Smooth muscle cell (in vitro differentiated cells): ENCODE measurements around the gene TNFRSF21. TPM values are rescaled to one million over a fixed set of nuclear protein-coding genes. Genes with fewer than 3 reads are reported as not detected.
"Not testable (repeated sequence)": the region's sequence is repeated elsewhere in the genome, so short reads cannot be mapped to it uniquely, and the experiment has no call there.

Experiments used
- DNase-seq: peaks from one replicate; lab custom pipeline; 2025; ENCODE audit not compliant: unreplicated experiment; lab: John Stamatoyannopoulos, UW
- H2AFZ ChIP-seq: fragments of 200-600 bp; sonication (generic); 2 replicates; pipeline ENCODE4 v1.6.0; 2016; ENCODE audit warnings: antibody characterized with exemption, low read depth, mild to moderate bottlenecking
- H3F3A ChIP-seq: fragments of 200-600 bp; sonication (generic); 2 replicates; pipeline ENCODE4 v1.6.0; 2017; ENCODE audit warnings: antibody characterized with exemption, low read depth
- H3K27ac ChIP-seq: fragments of 200-600 bp; sonication (generic); 2 replicates; pipeline ENCODE4 v1.5.1; 2016; ENCODE audit warnings: low read depth, mild to moderate bottlenecking
- H3K27me3 ChIP-seq: fragments of 200-600 bp; sonication (generic); 2 replicates; pipeline ENCODE4 v1.6.1; 2016; ENCODE audit warnings: low read depth, mild to moderate bottlenecking
- H3K36me3 ChIP-seq: fragments of 200-600 bp; sonication (generic); 2 replicates; pipeline ENCODE4 v1.5.1; 2016; ENCODE audit warnings: low read depth
- H3K4me1 ChIP-seq: fragments of 200-600 bp; sonication (generic); 2 replicates; pipeline ENCODE4 v1.5.1; 2016; ENCODE audit warnings: low read depth
- H3K4me2 ChIP-seq: fragments of 200-600 bp; sonication (generic); 2 replicates; pipeline ENCODE4 v1.6.0; 2016; ENCODE audit warnings: mild to moderate bottlenecking
- H3K4me3 ChIP-seq: fragments of 200-600 bp; sonication (generic); 2 replicates; pipeline ENCODE4 v1.5.1; 2016; ENCODE audit warnings: mild to moderate bottlenecking
- H3K79me2 ChIP-seq: fragments of 200-600 bp; sonication (generic); 2 replicates; pipeline ENCODE4 v1.6.0; 2016; ENCODE audit warnings: low read depth, mild to moderate bottlenecking
- H3K9ac ChIP-seq: fragments of 200-600 bp; sonication (generic); 2 replicates; pipeline ENCODE4 v1.6.0; 2016; ENCODE audit warnings: low read depth
- H3K9me3 ChIP-seq: fragments of 200-600 bp; sonication (generic); replicated peaks from 2 replicates; pipeline ENCODE4 v1.5.1; 2016; ENCODE audit warnings: low read depth
- H4K20me1 ChIP-seq: fragments of 200-600 bp; sonication (generic); 2 replicates; pipeline ENCODE4 v1.6.0; 2016; ENCODE audit warnings: low read depth
- WGBS: methylation state at CpG from one replicate; pipeline ENCODE4 v1.1.7; 2016; ENCODE audit warnings: low lambda C conversion rate; 5-methylcytosine and 5-hydroxymethylcytosine counted together
- polyA plus RNA-seq: library from polyadenylated mRNA; unstranded; fragments of >200 nt; fragmentation: Nextera tagmentation; extraction: Ambion mirVana; gene quantifications from 2 replicates; pipeline ENCODE4 v1.2.1, GENCODE V29; 2016
- total RNA-seq: library from RNA; depleted of rRNA; stranded (reverse); fragments of >200 nt; gene quantifications from 2 replicates; pipeline ENCODE4 v1.2.3, GENCODE V29; 2014
- TF ChIP-seq, protein P1 (sequence below): fragments of 200-600 bp; sonication (generic); IDR thresholded peaks from 2 replicates; pipeline ENCODE4 v1.5.1; 2017; ENCODE audit warnings: borderline replicate concordance, mild to moderate bottlenecking, antibody characterized with exemption; ENCODE audit not compliant: insufficient read depth, poor library complexity, severe bottlenecking

Gene TNFRSF21
- total and polyA plus RNA-seq, 2 experiments from 2014 or later: 30.1 to 32.8 TPM

DNA sequence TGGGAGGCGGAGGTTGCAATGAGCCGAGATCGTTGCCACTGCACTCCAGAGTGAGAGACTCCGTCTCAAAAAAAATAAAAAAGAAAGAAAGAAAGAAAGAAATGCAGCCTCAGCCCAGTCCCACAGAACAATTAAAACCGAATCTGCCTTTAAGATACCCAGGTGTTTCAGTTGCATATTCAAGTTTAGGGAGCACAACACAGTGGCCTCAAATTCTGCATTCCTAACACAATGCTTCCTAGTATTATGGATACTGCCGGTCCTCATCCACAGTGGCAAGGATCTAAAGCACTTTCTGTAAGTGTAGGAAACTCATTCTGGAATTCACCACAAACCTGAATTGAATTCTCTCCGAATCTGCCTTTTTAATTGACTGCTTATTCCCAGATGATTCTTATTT, 80.5 kb downstream of the TNFRSF21 start:
- Histone ChIP-seq H3K36me3 (no peaks in the 10 kb centered on the region), H3K9ac (no peak overlapping the region), H3K79me2 (no peaks in the 10 kb centered on the region), H3K27ac (no peak overlapping the region), H3K4me1 (no peaks in the 10 kb centered on the region), H3K4me3 (no peak overlapping the region), H3F3A (no peaks in the 10 kb centered on the region), H3K4me2 (no peak overlapping the region), H3K9me3 (no peaks in the 10 kb centered on the region), H3K27me3 (no peaks in the 10 kb centered on the region), H4K20me1 (no peaks in the 10 kb centered on the region), H2AFZ (no peak overlapping the region)
- 95% methylated on average over 7 of the region's 7 CpGs for WGBS
- no peak for DNase-seq
- TF ChIP-seq, protein P1, sequence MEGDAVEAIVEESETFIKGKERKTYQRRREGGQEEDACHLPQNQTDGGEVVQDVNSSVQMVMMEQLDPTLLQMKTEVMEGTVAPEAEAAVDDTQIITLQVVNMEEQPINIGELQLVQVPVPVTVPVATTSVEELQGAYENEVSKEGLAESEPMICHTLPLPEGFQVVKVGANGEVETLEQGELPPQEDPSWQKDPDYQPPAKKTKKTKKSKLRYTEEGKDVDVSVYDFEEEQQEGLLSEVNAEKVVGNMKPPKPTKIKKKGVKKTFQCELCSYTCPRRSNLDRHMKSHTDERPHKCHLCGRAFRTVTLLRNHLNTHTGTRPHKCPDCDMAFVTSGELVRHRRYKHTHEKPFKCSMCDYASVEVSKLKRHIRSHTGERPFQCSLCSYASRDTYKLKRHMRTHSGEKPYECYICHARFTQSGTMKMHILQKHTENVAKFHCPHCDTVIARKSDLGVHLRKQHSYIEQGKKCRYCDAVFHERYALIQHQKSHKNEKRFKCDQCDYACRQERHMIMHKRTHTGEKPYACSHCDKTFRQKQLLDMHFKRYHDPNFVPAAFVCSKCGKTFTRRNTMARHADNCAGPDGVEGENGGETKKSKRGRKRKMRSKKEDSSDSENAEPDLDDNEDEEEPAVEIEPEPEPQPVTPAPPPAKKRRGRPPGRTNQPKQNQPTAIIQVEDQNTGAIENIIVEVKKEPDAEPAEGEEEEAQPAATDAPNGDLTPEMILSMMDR: no peak

DNA sequence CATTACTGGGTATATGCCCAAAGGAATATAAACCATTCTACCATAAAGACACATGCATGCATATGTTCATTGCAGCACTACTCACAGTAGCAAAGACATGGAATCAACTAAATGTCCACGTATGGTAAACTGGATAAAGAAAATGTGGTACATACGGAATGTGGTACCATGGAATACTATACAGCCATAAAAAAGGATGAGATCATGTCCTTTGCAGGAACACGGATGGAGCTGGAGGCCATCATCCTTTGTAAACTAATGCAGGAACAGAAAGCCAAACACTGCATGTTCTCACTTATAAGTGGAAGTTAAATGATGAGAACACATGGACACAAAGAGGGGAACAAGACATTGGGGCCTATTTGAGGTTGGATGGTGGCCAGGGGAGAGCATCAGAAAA, 81.6 kb downstream of the TNFRSF21 start:
- H3K4me3 ChIP-seq, H3K9ac ChIP-seq, H3F3A ChIP-seq, H3K9me3 ChIP-seq, H3K4me1 ChIP-seq, DNase-seq, H3K36me3 ChIP-seq, H3K27ac ChIP-seq, H4K20me1 ChIP-seq, H2AFZ ChIP-seq, H3K27me3 ChIP-seq, H3K4me2 ChIP-seq, H3K79me2 ChIP-seq: not testable (repeated sequence)
- 96% methylated on average over 3 of the region's 3 CpGs for WGBS

DNA sequence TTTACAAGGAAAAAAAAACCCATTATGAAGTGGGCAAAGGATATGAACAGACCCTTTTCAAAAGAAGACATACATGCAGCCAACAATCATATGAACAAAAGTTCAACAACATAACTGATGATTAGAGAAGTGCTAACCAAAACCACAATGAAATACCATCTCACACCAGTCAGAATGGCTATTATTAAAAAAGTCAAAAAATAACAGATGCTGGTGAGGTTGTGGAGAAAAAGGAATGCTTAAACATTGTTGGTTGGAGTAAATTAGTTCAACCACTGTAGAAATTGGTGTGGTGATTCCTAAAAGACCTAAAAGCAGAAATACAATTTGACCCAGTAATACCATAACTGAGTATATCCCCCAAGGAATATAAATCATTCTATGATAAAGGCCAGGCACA, 86.5 kb downstream of the TNFRSF21 start:
- not testable (repeated sequence) for H4K20me1 ChIP-seq, H3K4me1 ChIP-seq, H2AFZ ChIP-seq, H3K4me2 ChIP-seq, DNase-seq, H3K9ac ChIP-seq, H3K9me3 ChIP-seq, H3K79me2 ChIP-seq, H3K36me3 ChIP-seq, H3K27me3 ChIP-seq, H3K27ac ChIP-seq, H3K4me3 ChIP-seq, H3F3A ChIP-seq

DNA sequence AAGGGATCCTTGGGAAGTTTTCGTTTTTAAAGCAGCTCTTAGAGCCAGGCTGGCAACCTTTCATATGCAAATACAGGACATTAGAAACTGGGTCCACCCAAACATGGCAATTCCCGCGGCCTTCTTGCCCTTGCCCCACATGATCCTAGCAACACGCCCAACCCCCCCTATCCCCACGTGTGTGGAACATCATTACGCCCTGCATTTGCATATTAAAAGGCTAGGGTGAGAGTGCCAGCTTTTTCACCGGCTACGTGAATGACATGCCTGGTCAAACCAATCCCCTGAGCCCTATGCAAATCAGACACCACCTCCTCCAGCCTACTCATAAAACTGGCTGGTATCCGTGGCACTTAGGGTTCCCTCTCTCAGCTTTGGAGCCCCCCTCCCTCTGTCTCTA, 88.1 kb downstream of the TNFRSF21 start:
- Histone ChIP-seq H3K9me3 (no peaks in the 10 kb centered on the region), H3K4me2 (no peak overlapping the region), H3K79me2 (no peaks in the 10 kb centered on the region), H3K4me1 (no peaks in the 10 kb centered on the region), H4K20me1 (no peaks in the 10 kb centered on the region), H3K27me3 (no peaks in the 10 kb centered on the region), H3K4me3 (no peak overlapping the region), H3K9ac (no peak overlapping the region), H2AFZ (no peak overlapping the region), H3F3A (no peaks in the 10 kb centered on the region), H3K27ac (no peak overlapping the region), H3K36me3 (no peaks in the 10 kb centered on the region)
- WGBS: 44% methylated on average over 9 of the region's 9 CpGs
- TF ChIP-seq, protein P1: no peak
- DNase-seq: no peak

DNA sequence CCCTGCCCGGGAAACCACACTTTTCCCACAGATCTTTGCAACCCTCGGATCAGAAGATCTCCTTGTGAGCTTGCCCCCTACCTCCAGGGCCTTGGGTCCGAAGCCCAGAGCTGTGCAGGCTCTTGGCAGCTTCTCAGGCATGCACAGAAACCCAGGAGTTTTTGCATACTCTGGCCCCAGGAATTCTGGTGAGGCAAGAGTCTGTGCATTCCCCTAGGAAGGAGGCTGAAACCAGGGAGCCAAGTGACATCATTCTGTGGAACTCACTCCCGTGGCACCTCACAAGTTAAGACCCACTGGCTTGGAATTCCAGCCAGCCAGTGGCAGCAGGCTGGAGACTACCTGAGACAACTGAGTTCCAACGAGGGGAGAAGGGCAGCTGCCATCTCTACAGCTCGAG, 100.1 kb downstream of the TNFRSF21 start:
- Histone ChIP-seq H3K79me2 (no peaks in the 10 kb centered on the region), H3K36me3 (no peaks in the 10 kb centered on the region), H2AFZ (no peak overlapping the region), H3K4me3 (no peak overlapping the region), H3K9ac (no peak overlapping the region), H3F3A (no peaks in the 10 kb centered on the region), H3K9me3 (no peaks in the 10 kb centered on the region), H3K4me1 (no peaks in the 10 kb centered on the region), H3K4me2 (no peak overlapping the region), H3K27me3 (no peaks in the 10 kb centered on the region), H4K20me1 (no peaks in the 10 kb centered on the region), H3K27ac (no peak overlapping the region)
- TF ChIP-seq, protein P1: no peak
- 76% methylated on average over 6 of the region's 6 CpGs for WGBS
- DNase-seq: no peak
